SKM-1 treated with dmso at 0.1 percent for 144 hours (cell line): ENCODE measurements around the gene NTN4.
"Not testable (repeated sequence)": the region's sequence is repeated elsewhere in the genome, so short reads cannot be mapped to it uniquely, and the experiment has no call there.

Source experiments
- DNase-seq: peaks from one replicate; lab custom pipeline; 2025; ENCODE audit not compliant: unreplicated experiment; lab: John Stamatoyannopoulos, UW

Gene NTN4

GRCh38 chr12:95756362-95756761, 34.2 kb downstream of the NTN4 start:
- no peak for DNase-seq

GRCh38 chr12:95755261-95755865, 35.2 kb downstream of the NTN4 start:
- DNase-seq, result no peak

- not testable (repeated sequence) for DNase-seq
Observed at GRCh38 chr12:95746062-95746461, 44.5 kb downstream of the NTN4 start.

- DNase-seq, result no peak
Observed at GRCh38 chr12:95742586-95742985, 48.0 kb downstream of the NTN4 start.

- no peak for DNase-seq
Observed at GRCh38 chr12:95741635-95742034, 48.9 kb downstream of the NTN4 start.

- DNase-seq, result no peak
Observed at GRCh38 chr12:95740751-95741150, 49.8 kb downstream of the NTN4 start.

GRCh38 chr12:95739561-95740313, 50.8 kb downstream of the NTN4 start:
- DNase-seq, result no peak

GRCh38 chr12:95738024-95738611, 52.4 kb downstream of the NTN4 start:
- no peak for DNase-seq

GRCh38 chr12:95736631-95737030, 53.9 kb downstream of the NTN4 start:
- peak; percentile 43 for DNase-seq

GRCh38 chr12:95735728-95736127, 54.8 kb downstream of the NTN4 start:
- not testable (repeated sequence) for DNase-seq

GRCh38 chr12:95733141-95733825, 57.3 kb downstream of the NTN4 start:
- no peak for DNase-seq

GRCh38 chr12:95731519-95731958, 59.0 kb downstream of the NTN4 start:
- no peak for DNase-seq

GRCh38 chr12:95730457-95730856, 60.1 kb downstream of the NTN4 start:
- DNase-seq, result no peak

GRCh38 chr12:95726903-95727302, 63.7 kb downstream of the NTN4 start:
- DNase-seq, result no peak

- DNase-seq, result no peak
Observed at GRCh38 chr12:95724767-95725166, 65.8 kb downstream of the NTN4 start.

GRCh38 chr12:95723693-95724384, 66.7 kb downstream of the NTN4 start:
- DNase-seq, result no peak

- no peak for DNase-seq
Observed at GRCh38 chr12:95721320-95721719, 69.2 kb downstream of the NTN4 start.

GRCh38 chr12:95720146-95720545, 70.4 kb downstream of the NTN4 start:
- DNase-seq, result no peak

- no peak for DNase-seq
Observed at GRCh38 chr12:95718772-95719171, 71.8 kb downstream of the NTN4 start.

- DNase-seq, result no peak
Observed at GRCh38 chr12:95718006-95718431, 72.5 kb downstream of the NTN4 start.

GRCh38 chr12:95717316-95717928, 73.1 kb downstream of the NTN4 start:
- DNase-seq, result no peak
